AG04450 (cell line): Measurements from ENCODE around the gene CBARP. TPM values are rescaled to one million over a fixed set of nuclear protein-coding genes. Genes with fewer than 3 reads are reported as not detected.
A peak's percentile ranks its signal among the peaks of the same experiment; 100 is the strongest.

Experiments
- CTCF ChIA-PET: fragments of 300-600, 350-600 bp; formaldehyde crosslinking; extraction: SDS; loops from one replicate; lab custom pipeline; 2022; ENCODE audit warnings: antibody characterized with exemption, inconsistent platforms; lab: Charles Lee
- POLR2A ChIA-PET: fragments of 350-600 bp; formaldehyde crosslinking; extraction: SDS; loops from one replicate; lab custom pipeline; 2021; ENCODE audit warnings: antibody characterized with exemption, inconsistent platforms; lab: Yijun Ruan, JAX
- DNase-seq: peaks from one replicate; pipeline ENCODE4 v3.0.0-alpha.2; 2011; ENCODE audit warnings: low read depth, low spot score
- H3K27ac ChIP-seq: one replicate; pipeline ENCODE4 v1.5.1; 2012; ENCODE audit warnings: low read depth, low read length, control low read depth
- H3K27me3 ChIP-seq: one replicate; pipeline ENCODE4 v1.6.0; 2012; ENCODE audit warnings: low read length; ENCODE audit not compliant: control insufficient read depth, insufficient read depth
- H3K4me3 ChIP-seq: 2 replicates; pipeline ENCODE4 v1.5.1; 2011; ENCODE audit warnings: mild to moderate bottlenecking, low read depth, low read length, control low read depth
- H3K9me3 ChIP-seq: 2 replicates; pipeline ENCODE4 v1.5.1; 2012; ENCODE audit warnings: low read length; ENCODE audit not compliant: control insufficient read depth, insufficient read depth
- CTCF ChIP-seq: IDR thresholded peaks from 2 replicates; pipeline ENCODE4 v1.5.1; 2011; ENCODE audit warnings: low read depth, low read length, control low read depth, inconsistent platforms
- polyA plus RNA-seq: library from polyadenylated mRNA; depleted of rRNA; stranded (reverse); fragments of >200 nt; gene quantifications from 2 replicates; pipeline ENCODE4 v1.2.3, GENCODE V29; 2011

The CBARP gene
- polyA plus RNA-seq, 1 experiment, result 1.1 TPM

GRCh38 chr19:1269478-1270212, 31.8 kb upstream of the CBARP start:
- DNase-seq, result no peak
- TF ChIP-seq CTCF, result no peak
- H3K4me3 ChIP-seq, result peak overlapping the region; percentile 94
- ChIA-PET POLR2A (interaction anchor here (0.6 to 7.1 kb wide), 39 partner anchors 8 to 885 kb away, joined by 3 to 241 read pairs (median 5); partner anchors contain the start of genes ATP5F1D, CNN2, DAZAP1 and RNU6-2), CTCF (interaction anchor here (5.0 kb wide), 1 partner anchor 26 kb away, joined by 224 read pairs; the partner anchor contains the start of gene ATP5F1D)
- no peaks in the 10 kb centered on the region for H3K27me3 ChIP-seq
- peak overlapping the region; percentile 94 for H3K27ac ChIP-seq
- H3K9me3 ChIP-seq, result peaks cover 9% of the 10 kb centered on the region; the same call in 1 of the 2 replicates

DNA sequence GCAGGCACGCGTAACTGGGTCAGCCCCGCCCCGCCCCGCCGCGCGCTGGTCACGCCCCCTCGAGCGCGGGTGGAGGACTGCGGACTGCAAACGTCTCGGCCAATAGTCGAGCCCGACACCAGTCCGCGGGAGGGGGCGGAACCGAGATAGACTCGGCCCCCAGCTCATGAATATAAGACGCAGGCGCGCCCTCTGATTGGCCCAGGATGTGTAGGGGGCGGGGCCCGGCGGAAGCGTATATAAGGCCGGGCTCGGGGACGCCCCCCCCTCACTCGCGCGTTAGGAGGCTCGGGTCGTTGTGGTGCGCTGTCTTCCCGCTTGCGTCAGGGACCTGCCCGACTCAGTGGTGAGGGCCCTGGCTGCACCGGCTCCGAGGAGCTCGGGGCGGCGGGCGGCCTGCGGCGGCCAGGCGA, 31.3 kb upstream of the CBARP start, which contains the start of gene CIRBP:
TSS of gene CIRBP (plus strand) at position 268 of the 413 bp plus-strand sequence. CDS start 1,602 bp downstream, outside the sequence.
- ChIA-PET CTCF (interaction anchor here (5.0 kb wide), 1 partner anchor 25 kb away, joined by 224 read pairs; the partner anchor contains the start of gene ATP5F1D), POLR2A (interaction anchor here (0.5 to 7.1 kb wide), 51 partner anchors 9 to 596 kb away, joined by 3 to 241 read pairs (median 5); partner anchors contain the start of genes ABCA7, ATP5F1D, CNN2 and DAZAP1)
- no peak for TF ChIP-seq CTCF
- Histone ChIP-seq H3K27ac (peak within 1 kb of the TSS; percentile 94), H3K9me3 (peaks cover 4% of the 10 kb centered on the region; the same call in 1 of the 2 replicates), H3K27me3 (no peaks in the 10 kb centered on the region), H3K4me3 (peak within 1 kb of the TSS; percentile 94)
- peak; percentile 98 for DNase-seq

GRCh38 chr19:1268226-1269064, 30.6 kb upstream of the CBARP start:
- peak overlapping the region; percentile 31 for H3K27ac ChIP-seq
- CTCF ChIA-PET, result interaction anchor here (5.0 kb wide), 1 partner anchor 25 kb away, joined by 224 read pairs; the partner anchor contains the start of gene ATP5F1D
- no peak for DNase-seq
- H3K9me3 ChIP-seq, result no peaks in the 10 kb centered on the region; the same call in 1 of the 2 replicates
- TF ChIP-seq CTCF, result no peak
- no peaks in the 10 kb centered on the region for H3K27me3 ChIP-seq
- no peak overlapping the region for H3K4me3 ChIP-seq
- POLR2A ChIA-PET, result interaction anchor here (0.5 to 7.1 kb wide), 50 partner anchors 8 to 596 kb away, joined by 3 to 241 read pairs (median 5); partner anchors contain the start of genes ABCA7, ATP5F1D, CNN2 and DAZAP1

- Histone ChIP-seq H3K27ac (peak overlapping the region; percentile 31), H3K9me3 (no peaks in the 10 kb centered on the region; the same call in 1 of the 2 replicates), H3K4me3 (peak overlapping the region; percentile 60), H3K27me3 (no peaks in the 10 kb centered on the region)
- ChIA-PET POLR2A (interaction anchor here (3.0 to 7.1 kb wide), 3 partner anchors 13 to 24 kb away, joined by 25 to 241 read pairs (median 237); no protein-coding TSS in a partner anchor), CTCF (interaction anchor here (0.6 to 5.0 kb wide), 3 partner anchors 24 to 260 kb away, joined by 4 to 224 read pairs (median 6); partner anchors contain the start of gene ATP5F1D)
- no peak for TF ChIP-seq CTCF
- DNase-seq, result no peak
Measured at GRCh38 chr19:1267477-1268225, 29.8 kb upstream of the CBARP start.
